Kidney epithelial cell (primary cell): Measurements from ENCODE around the gene TEPSIN. TPM values are rescaled to one million over a fixed set of nuclear protein-coding genes. Genes with fewer than 3 reads are reported as not detected.
A peak's percentile ranks its signal among the peaks of the same experiment; 100 is the strongest.

Source experiments
- DNase-seq: peaks from one replicate; pipeline ENCODE4 v3.0.0-alpha.2; 2010; ENCODE audit warnings: low read depth
- H3K27me3 ChIP-seq: 2 replicates; pipeline ENCODE4 v1.6.0; 2011; ENCODE audit warnings: low read length; ENCODE audit not compliant: control insufficient read depth, insufficient read depth
- H3K36me3 ChIP-seq: 2 replicates; pipeline ENCODE4 v1.5.1; 2011; ENCODE audit warnings: low read length; ENCODE audit not compliant: control insufficient read depth, insufficient read depth
- H3K4me3 ChIP-seq: 2 replicates; pipeline ENCODE4 v1.5.1; 2011; ENCODE audit warnings: low read depth, mild to moderate bottlenecking, control low read depth, low read length
- total RNA-seq: library from RNA; depleted of rRNA; stranded (reverse); fragments of >200 nt; gene quantifications from 2 replicates; pipeline ENCODE4 v1.2.3, GENCODE V29; 2015
- TF ChIP-seq, protein P1 (sequence below): IDR thresholded peaks from 2 replicates; pipeline ENCODE4 v1.5.1; 2011; ENCODE audit warnings: mild to moderate bottlenecking, moderate library complexity, low read length, control low read depth, inconsistent platforms; ENCODE audit not compliant: insufficient read depth, poor library complexity, severe bottlenecking

Gene TEPSIN
- total RNA-seq, 1 donor from 2014 or later: 17.0 TPM

DNA sequence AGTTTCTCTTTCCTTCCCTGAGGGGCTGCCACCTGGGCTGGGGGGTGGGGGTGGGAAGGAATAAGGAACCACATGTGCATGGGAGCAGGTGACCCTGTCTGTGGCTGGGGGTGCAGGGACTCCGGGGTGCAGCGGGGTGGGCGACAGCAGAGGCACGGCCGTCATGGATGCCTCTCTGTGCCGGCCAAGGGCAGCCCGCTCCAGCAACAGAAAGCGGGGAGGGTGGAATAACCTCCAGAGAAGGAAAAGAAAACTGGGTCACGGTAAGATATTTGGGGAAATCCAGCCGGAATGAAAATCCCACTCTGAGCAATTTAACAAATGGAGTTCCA lies 4.4 kb upstream of the TEPSIN start:
- peaks cover 2% of the 10 kb centered on the region for H3K36me3 ChIP-seq
- H3K4me3 ChIP-seq: no peak overlapping the region
- H3K27me3 ChIP-seq: no peaks in the 10 kb centered on the region
- DNase-seq: no peak
- TF ChIP-seq, protein P1, sequence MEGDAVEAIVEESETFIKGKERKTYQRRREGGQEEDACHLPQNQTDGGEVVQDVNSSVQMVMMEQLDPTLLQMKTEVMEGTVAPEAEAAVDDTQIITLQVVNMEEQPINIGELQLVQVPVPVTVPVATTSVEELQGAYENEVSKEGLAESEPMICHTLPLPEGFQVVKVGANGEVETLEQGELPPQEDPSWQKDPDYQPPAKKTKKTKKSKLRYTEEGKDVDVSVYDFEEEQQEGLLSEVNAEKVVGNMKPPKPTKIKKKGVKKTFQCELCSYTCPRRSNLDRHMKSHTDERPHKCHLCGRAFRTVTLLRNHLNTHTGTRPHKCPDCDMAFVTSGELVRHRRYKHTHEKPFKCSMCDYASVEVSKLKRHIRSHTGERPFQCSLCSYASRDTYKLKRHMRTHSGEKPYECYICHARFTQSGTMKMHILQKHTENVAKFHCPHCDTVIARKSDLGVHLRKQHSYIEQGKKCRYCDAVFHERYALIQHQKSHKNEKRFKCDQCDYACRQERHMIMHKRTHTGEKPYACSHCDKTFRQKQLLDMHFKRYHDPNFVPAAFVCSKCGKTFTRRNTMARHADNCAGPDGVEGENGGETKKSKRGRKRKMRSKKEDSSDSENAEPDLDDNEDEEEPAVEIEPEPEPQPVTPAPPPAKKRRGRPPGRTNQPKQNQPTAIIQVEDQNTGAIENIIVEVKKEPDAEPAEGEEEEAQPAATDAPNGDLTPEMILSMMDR: no peak

- Histone ChIP-seq H3K27me3 (no peaks in the 10 kb centered on the region), H3K4me3 (no peak overlapping the region), H3K36me3 (peaks cover 2% of the 10 kb centered on the region)
- TF ChIP-seq, protein P1: no peak
- DNase-seq: no peak
Observed at GRCh38 chr17:81242421-81243332, 3.8 kb upstream of the TEPSIN start.

DNA sequence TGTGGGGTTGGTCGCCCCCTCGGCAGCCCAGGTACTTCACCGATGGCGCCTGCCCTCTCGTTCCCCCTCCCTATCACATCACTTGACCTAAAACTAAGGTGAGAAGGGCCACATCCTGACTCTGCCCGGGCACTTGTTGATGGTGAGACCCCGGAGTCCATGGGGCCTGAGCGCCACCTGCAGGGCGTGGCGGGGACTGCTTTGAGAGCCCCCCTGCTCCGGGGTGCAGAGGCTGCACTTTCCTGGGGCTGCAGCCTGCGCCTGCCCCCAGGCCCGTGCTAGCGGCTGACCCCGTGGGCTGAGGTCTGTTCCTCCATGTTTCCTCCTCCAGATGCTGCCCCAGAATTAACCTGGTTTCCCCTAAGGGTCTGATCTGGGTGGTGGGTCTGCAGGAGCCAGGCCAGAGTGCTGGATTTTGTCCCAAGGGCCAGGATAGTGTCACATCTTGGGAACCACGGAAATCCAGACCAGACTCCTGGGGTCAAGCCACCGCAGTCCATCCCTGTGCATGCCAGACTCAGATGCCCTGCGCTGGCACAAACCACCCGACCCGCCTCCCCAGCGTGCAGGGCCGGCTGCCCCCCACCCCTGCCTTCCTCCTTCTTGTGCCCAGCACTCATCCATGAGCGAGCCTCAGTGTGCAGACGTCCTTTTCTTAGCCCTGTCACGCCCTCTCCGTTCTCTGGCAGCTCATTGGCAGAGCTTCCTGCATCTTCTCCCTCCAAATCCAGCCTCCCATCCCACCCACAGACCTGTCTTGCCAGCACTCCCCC lies 3.0 kb upstream of the TEPSIN start:
- H3K4me3 ChIP-seq: no peak overlapping the region
- no peaks in the 10 kb centered on the region for H3K27me3 ChIP-seq
- TF ChIP-seq, protein P1: peak; percentile 88
- H3K36me3 ChIP-seq: peaks cover 2% of the 10 kb centered on the region
- no peak for DNase-seq

GRCh38 chr17:81241203-81241602 lies 2.3 kb upstream of the TEPSIN start:
- TF ChIP-seq, protein P1: no peak
- Histone ChIP-seq H3K27me3 (no peaks in the 10 kb centered on the region), H3K4me3 (no peak overlapping the region), H3K36me3 (peaks cover 2% of the 10 kb centered on the region)
- DNase-seq: no peak

GRCh38 chr17:81240761-81241160 lies 1.9 kb upstream of the TEPSIN start:
- no peak overlapping the region for H3K4me3 ChIP-seq
- TF ChIP-seq, protein P1: no peak
- peaks cover 2% of the 10 kb centered on the region for H3K36me3 ChIP-seq
- no peak for DNase-seq
- no peaks in the 10 kb centered on the region for H3K27me3 ChIP-seq
